HG02885 (cell line): ENCODE data around the gene BCLAF1.

Experiments
- ATAC-seq: cut with Tn5 transposase; IDR thresholded peaks from one replicate; pipeline ENCODE4 v1.9.1; 2021; ENCODE audit warnings: mild to moderate bottlenecking; ENCODE audit not compliant: unreplicated experiment, poor library complexity

BCLAF1 gene

GRCh38 chr6:136209496-136209895 lies 80.2 kb downstream of the BCLAF1 start:
- no peak for ATAC-seq

- ATAC-seq: no peak
Measured at GRCh38 chr6:136208783-136209182, 80.9 kb downstream of the BCLAF1 start.
